ENCODE data around the gene TMEM135. TPM values are rescaled to one million over a fixed set of nuclear protein-coding genes. Genes with fewer than 3 reads are reported as not detected.
A peak's percentile ranks its signal among the peaks of the same experiment; 100 is the strongest.

Gene TMEM135
- 35.2 and 46.4 TPM in 2 replicates for total RNA-seq (ENCODE audit: low replicate concordance)

DNA sequence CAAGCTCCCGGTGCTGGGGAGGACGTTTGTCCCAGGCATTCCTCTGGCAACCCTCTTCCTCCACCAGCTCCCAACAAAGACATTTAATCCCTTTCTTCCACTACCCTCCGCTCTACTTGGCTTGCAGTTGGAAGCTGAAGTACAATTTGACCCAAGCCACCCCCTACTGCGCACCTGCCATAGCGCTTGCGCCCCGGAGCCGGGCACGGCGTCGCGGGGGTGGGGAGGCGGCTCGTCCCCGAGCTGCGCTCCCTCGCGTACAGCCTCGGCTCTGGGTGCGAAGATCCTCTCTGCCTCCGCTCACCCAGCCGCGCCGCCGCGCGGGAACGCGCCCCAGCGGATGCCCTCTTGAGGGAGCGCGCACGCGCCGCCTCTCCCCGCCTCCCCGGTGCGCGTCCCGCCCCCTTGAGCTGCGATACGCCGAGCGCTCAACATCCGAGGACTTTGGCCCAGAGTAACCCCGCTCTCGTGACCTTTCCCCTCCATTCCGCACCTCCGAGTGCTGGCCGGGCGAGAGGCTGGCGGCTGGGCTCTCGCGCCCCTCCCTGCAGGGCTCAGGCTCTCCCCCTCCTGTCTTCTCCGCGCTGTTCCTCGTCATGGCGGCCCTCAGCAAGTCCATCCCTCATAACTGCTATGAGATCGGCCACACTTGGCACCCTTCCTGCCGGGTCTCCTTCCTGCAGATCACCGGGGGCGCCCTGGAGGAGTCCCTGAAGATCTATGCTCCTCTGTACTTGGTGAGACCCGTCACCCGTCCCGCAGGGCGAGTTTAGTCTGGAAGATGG lies at the start of gene TMEM135:
Gene TMEM135, plus strand, starts transcription at position 485 of the 785 bp plus-strand sequence. Its CDS starts 112 bp downstream, at position 597.
- no peaks in the 10 kb centered on the region for H3K36me3 ChIP-seq
- TF ChIP-seq, protein P1, sequence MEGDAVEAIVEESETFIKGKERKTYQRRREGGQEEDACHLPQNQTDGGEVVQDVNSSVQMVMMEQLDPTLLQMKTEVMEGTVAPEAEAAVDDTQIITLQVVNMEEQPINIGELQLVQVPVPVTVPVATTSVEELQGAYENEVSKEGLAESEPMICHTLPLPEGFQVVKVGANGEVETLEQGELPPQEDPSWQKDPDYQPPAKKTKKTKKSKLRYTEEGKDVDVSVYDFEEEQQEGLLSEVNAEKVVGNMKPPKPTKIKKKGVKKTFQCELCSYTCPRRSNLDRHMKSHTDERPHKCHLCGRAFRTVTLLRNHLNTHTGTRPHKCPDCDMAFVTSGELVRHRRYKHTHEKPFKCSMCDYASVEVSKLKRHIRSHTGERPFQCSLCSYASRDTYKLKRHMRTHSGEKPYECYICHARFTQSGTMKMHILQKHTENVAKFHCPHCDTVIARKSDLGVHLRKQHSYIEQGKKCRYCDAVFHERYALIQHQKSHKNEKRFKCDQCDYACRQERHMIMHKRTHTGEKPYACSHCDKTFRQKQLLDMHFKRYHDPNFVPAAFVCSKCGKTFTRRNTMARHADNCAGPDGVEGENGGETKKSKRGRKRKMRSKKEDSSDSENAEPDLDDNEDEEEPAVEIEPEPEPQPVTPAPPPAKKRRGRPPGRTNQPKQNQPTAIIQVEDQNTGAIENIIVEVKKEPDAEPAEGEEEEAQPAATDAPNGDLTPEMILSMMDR (IDR thresholded peaks at IDR 0.05): peak; percentile 14
- TF ChIP-seq EZH2 (IDR thresholded peaks at IDR 0.05): no peak
- H3K79me2 ChIP-seq (ENCODE audit: low read depth): peaks cover 46% of the 10 kb centered on the region
- Mint-ChIP-seq H3K4me1 (peaks cover 31% of the 10 kb centered on the region), H3K27me3 (ENCODE audit: insufficient read depth, low read depth) (peaks cover 4% of the 10 kb centered on the region), H3K36me3 (peaks cover 25% of the 10 kb centered on the region), H3K9me3 (peaks cover 13% of the 10 kb centered on the region), H3K27ac (peak within 1 kb of the TSS; percentile 87), H3K4me3 (peak within 1 kb of the TSS; percentile 97)
- H3F3A ChIP-seq (ENCODE audit: low read depth): peaks cover 17% of the 10 kb centered on the region
- peak within 1 kb of the TSS; percentile 79 for H3K27ac ChIP-seq
- H3K9ac ChIP-seq: peak within 1 kb of the TSS; percentile 54
- peak within 1 kb of the TSS; percentile 100 for H2AFZ ChIP-seq (replicated peaks)
- H3K27me3 ChIP-seq: no peaks in the 10 kb centered on the region
- H4K20me1 ChIP-seq (ENCODE audit: low read depth): peaks cover 4% of the 10 kb centered on the region
- peaks cover 25% of the 10 kb centered on the region for H3K4me1 ChIP-seq
- DNase-seq (ENCODE audit: low spot score): peak; percentile 98
- H3K9me3 ChIP-seq (ENCODE audit: low read depth): no peaks in the 10 kb centered on the region
- H3K4me2 ChIP-seq: peak within 1 kb of the TSS; percentile 82
- peak within 1 kb of the TSS; percentile 89 for H3K4me3 ChIP-seq

DNA sequence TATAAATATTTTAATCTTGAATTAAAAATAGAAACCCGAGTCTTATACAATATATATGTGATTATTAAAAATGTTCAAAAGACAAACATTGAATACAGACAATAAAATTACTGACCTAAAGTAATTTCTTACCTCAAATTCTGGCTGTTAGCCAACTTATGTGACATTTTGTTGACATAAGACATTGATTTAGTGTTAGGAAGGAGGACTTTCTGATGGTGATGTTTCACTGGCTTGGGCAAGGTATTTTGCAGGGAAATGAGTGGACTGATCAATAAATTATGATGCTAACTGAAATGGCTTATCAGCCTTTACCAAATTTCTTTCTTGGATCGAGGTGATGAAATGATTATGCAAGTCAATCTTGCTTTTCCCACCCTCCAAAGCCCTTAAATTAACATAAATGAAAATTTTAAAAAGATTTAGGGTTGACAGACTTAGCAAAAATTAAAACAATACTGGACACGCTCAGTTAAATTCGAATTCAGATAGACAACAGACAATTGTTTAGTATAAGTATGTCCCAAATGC lies 49.3 kb upstream of the TMEM135 start:
- no peaks in the 10 kb centered on the region for H4K20me1 ChIP-seq (ENCODE audit: low read depth)
- no peak overlapping the region for H3K4me3 Mint-ChIP-seq
- peaks cover 17% of the 10 kb centered on the region for H3K4me1 Mint-ChIP-seq
- no peak overlapping the region for H3K4me2 ChIP-seq
- no peak overlapping the region for H3K27ac ChIP-seq
- H3K4me3 ChIP-seq: no peak overlapping the region
- TF ChIP-seq EZH2phosphoT487 (IDR thresholded peaks at IDR 0.05) (no peak), EZH2 (IDR thresholded peaks at IDR 0.05) (no peak)
- TF ChIP-seq, protein P1 (IDR thresholded peaks at IDR 0.05): no peak
- no peaks in the 10 kb centered on the region for H3K79me2 ChIP-seq (ENCODE audit: low read depth)
- no peaks in the 10 kb centered on the region for H3K9me3 Mint-ChIP-seq
- H3K36me3 ChIP-seq: no peaks in the 10 kb centered on the region
- no peak overlapping the region for H3K27ac Mint-ChIP-seq
- H3K4me1 ChIP-seq: peaks cover 8% of the 10 kb centered on the region
- no peak overlapping the region for H2AFZ ChIP-seq (replicated peaks)
- no peak overlapping the region for H3K9ac ChIP-seq
- no peaks in the 10 kb centered on the region for H3K27me3 ChIP-seq
- no peaks in the 10 kb centered on the region for H3K36me3 Mint-ChIP-seq
- H3K9me3 ChIP-seq (ENCODE audit: low read depth): no peaks in the 10 kb centered on the region
- peaks cover 5% of the 10 kb centered on the region for H3K27me3 Mint-ChIP-seq (ENCODE audit: insufficient read depth, low read depth)
- no peaks in the 10 kb centered on the region for H3F3A ChIP-seq (ENCODE audit: low read depth)
- no peak for DNase-seq (ENCODE audit: low spot score)

DNA sequence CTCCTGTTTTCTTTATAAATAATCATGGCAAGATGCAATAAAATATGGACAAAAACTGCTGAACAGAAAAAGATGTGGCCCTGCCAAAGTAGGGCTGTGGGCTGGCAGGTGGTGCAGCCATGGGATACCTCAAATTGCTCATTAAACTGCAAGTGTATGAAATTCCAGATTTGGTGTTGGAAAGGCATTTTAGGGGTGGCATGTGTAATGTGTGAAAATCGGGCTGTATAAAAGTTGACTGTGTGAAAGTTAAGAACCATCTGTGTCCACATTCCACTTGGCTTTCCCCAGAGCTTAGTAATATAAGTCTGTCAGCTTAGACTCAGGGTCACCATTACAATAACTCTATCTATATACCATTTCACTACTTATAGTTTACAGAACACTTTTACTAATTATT lies 47.7 kb upstream of the TMEM135 start:
- Mint-ChIP-seq H3K36me3 (no peaks in the 10 kb centered on the region), H3K27ac (no peak overlapping the region), H3K9me3 (no peaks in the 10 kb centered on the region), H3K4me1 (peaks cover 17% of the 10 kb centered on the region), H3K4me3 (no peak overlapping the region), H3K27me3 (ENCODE audit: insufficient read depth, low read depth) (peaks cover 3% of the 10 kb centered on the region)
- Histone ChIP-seq H2AFZ (replicated peaks) (no peak overlapping the region), H3K9me3 (ENCODE audit: low read depth) (no peaks in the 10 kb centered on the region), H3K4me3 (no peak overlapping the region), H3K4me1 (peaks cover 10% of the 10 kb centered on the region), H3F3A (ENCODE audit: low read depth) (no peaks in the 10 kb centered on the region), H4K20me1 (ENCODE audit: low read depth) (no peaks in the 10 kb centered on the region), H3K27ac (no peak overlapping the region), H3K79me2 (ENCODE audit: low read depth) (no peaks in the 10 kb centered on the region), H3K36me3 (no peaks in the 10 kb centered on the region), H3K9ac (no peak overlapping the region), H3K27me3 (no peaks in the 10 kb centered on the region), H3K4me2 (no peak overlapping the region)
- no peak for DNase-seq (ENCODE audit: low spot score)
- TF ChIP-seq, protein P1 (IDR thresholded peaks at IDR 0.05): no peak
- TF ChIP-seq EZH2phosphoT487 (IDR thresholded peaks at IDR 0.05) (no peak), EZH2 (IDR thresholded peaks at IDR 0.05) (no peak)

Data from neural progenitor cell (in vitro differentiated cells).